Activated naive CD4-positive, alpha-beta T cell treated with anti-CD3 and anti-CD28 coated beads for 36 hours (primary cell): ENCODE data around the gene CDHR3. TPM values are rescaled to one million over a fixed set of nuclear protein-coding genes. Genes with fewer than 3 reads are reported as not detected.
"Not testable (repeated sequence)": the region's sequence is repeated elsewhere in the genome, so short reads cannot be mapped to it uniquely, and the experiment has no call there.

Experiments
- CTCF ChIA-PET: fragments of 350-600 bp; sonication (Branson Sonifier 250); formaldehyde crosslinking; loops from one replicate; lab custom pipeline; 2021; ENCODE audit warnings: antibody characterized with exemption; lab: Charles Lee
- DNase-seq: peaks from one replicate; pipeline ENCODE4 v3.0.0-alpha.2; 2020
- H3K27ac Mint-ChIP-seq: one replicate; pipeline ENCODE4 v1.8.0; 2021; ENCODE audit warnings: mild to moderate bottlenecking, mixed read lengths
- H3K27me3 Mint-ChIP-seq: one replicate; pipeline ENCODE4 v1.8.0; 2021; ENCODE audit warnings: low read depth, mixed read lengths
- H3K36me3 Mint-ChIP-seq: one replicate; pipeline ENCODE4 v1.8.0; 2021; ENCODE audit warnings: low read depth, mixed read lengths
- H3K4me1 Mint-ChIP-seq: one replicate; pipeline ENCODE4 v1.8.0; 2021; ENCODE audit warnings: low read depth, mixed read lengths
- H3K4me3 Mint-ChIP-seq: one replicate; pipeline ENCODE4 v1.8.0; 2021; ENCODE audit warnings: mild to moderate bottlenecking, moderate library complexity, mixed read lengths
- H3K9me3 Mint-ChIP-seq: one replicate; pipeline ENCODE4 v1.8.0; 2021; ENCODE audit warnings: mixed read lengths
- intact Hi-C: fragments of 100-400 bp; cut with micrococcal nuclease; formaldehyde crosslinking; loops from one replicate; pipeline ENCODE4 v1.15.1; 2023
- total RNA-seq, 2 experiments: library from RNA; stranded (reverse); gene quantifications; one replicate each; pipeline ENCODE4 v1.2.3, GENCODE V29; 2021

CDHR3 gene
- total RNA-seq, 2 experiments from 2014 or later, result 0.52 to 0.93 TPM

GRCh38 chr7:106007796-106008195 lies 44.7 kb downstream of the CDHR3 start:
- Mint-ChIP-seq H3K4me1 (peaks cover 20% of the 10 kb centered on the region), H3K9me3 (peaks cover 21% of the 10 kb centered on the region)
- CTCF ChIA-PET, result interaction anchor here (0.8 to 3.4 kb wide), 4 partner anchors 13 to 248 kb away, joined by 3 to 36 read pairs (median 4); no protein-coding TSS in a partner anchor
- H3K36me3 Mint-ChIP-seq, H3K4me3 Mint-ChIP-seq, H3K27ac Mint-ChIP-seq, H3K27me3 Mint-ChIP-seq, DNase-seq: not testable (repeated sequence)
- intact Hi-C loops, result loop anchor here (2.0 to 5.0 kb wide), 2 partner anchors 73 to 330 kb away; no protein-coding TSS in a partner anchor

- Mint-ChIP-seq H3K4me1 (peaks cover 22% of the 10 kb centered on the region), H3K36me3 (peaks cover 8% of the 10 kb centered on the region), H3K27me3 (no peaks in the 10 kb centered on the region), H3K9me3 (peaks cover 21% of the 10 kb centered on the region), H3K4me3 (no peak overlapping the region), H3K27ac (no peak overlapping the region)
- peak; percentile 89 for DNase-seq
- CTCF ChIA-PET, result interaction anchor here (0.6 to 4.9 kb wide), 13 partner anchors 11 to 353 kb away, joined by 3 to 26 read pairs (median 4); no protein-coding TSS in a partner anchor
- intact Hi-C loops, result loop anchor here (1.0 to 5.0 kb wide), 11 partner anchors 13 to 357 kb away; partner anchors contain the start of gene ATXN7L1
Observed at GRCh38 chr7:106009503-106010226, 46.6 kb downstream of the CDHR3 start.

- H3K9me3 Mint-ChIP-seq, result peaks cover 21% of the 10 kb centered on the region
- H3K4me1 Mint-ChIP-seq, result peaks cover 27% of the 10 kb centered on the region
- intact Hi-C loops, result no loop called here
- H3K27ac Mint-ChIP-seq, result no peak overlapping the region
- CTCF ChIA-PET, result interaction anchor here (0.6 to 4.9 kb wide), 14 partner anchors 11 to 354 kb away, joined by 3 to 26 read pairs (median 4); no protein-coding TSS in a partner anchor
- H3K27me3 Mint-ChIP-seq, result no peaks in the 10 kb centered on the region
- H3K36me3 Mint-ChIP-seq, result peaks cover 8% of the 10 kb centered on the region
- H3K4me3 Mint-ChIP-seq, result no peak overlapping the region
- no peak for DNase-seq
Observed at GRCh38 chr7:106010331-106010730, 47.3 kb downstream of the CDHR3 start.

GRCh38 chr7:106010866-106011265 lies 47.8 kb downstream of the CDHR3 start:
- H3K4me1 Mint-ChIP-seq, result peaks cover 32% of the 10 kb centered on the region
- no peak overlapping the region for H3K27ac Mint-ChIP-seq
- CTCF ChIA-PET, result interaction anchor here (0.6 to 4.9 kb wide), 9 partner anchors 10 to 354 kb away, joined by 3 to 26 read pairs (median 5); no protein-coding TSS in a partner anchor
- H3K36me3 Mint-ChIP-seq, result peaks cover 8% of the 10 kb centered on the region
- intact Hi-C loops, result no loop called here
- H3K27me3 Mint-ChIP-seq, result no peaks in the 10 kb centered on the region
- DNase-seq, result no peak
- no peak overlapping the region for H3K4me3 Mint-ChIP-seq
- H3K9me3 Mint-ChIP-seq, result peaks cover 18% of the 10 kb centered on the region

GRCh38 chr7:106012184-106012583 lies 49.1 kb downstream of the CDHR3 start:
- peaks cover 15% of the 10 kb centered on the region for H3K9me3 Mint-ChIP-seq
- no peak overlapping the region for H3K27ac Mint-ChIP-seq
- H3K4me3 Mint-ChIP-seq, result no peak overlapping the region
- no peaks in the 10 kb centered on the region for H3K27me3 Mint-ChIP-seq
- peaks cover 39% of the 10 kb centered on the region for H3K4me1 Mint-ChIP-seq
- peaks cover 5% of the 10 kb centered on the region for H3K36me3 Mint-ChIP-seq
- CTCF ChIA-PET, result interaction anchor here (1.4 to 4.9 kb wide), 3 partner anchors 30 to 252 kb away, joined by 3 to 26 read pairs (median 15); no protein-coding TSS in a partner anchor
- intact Hi-C loops, result no loop called here
- DNase-seq, result no peak

GRCh38 chr7:106012935-106013439 lies 49.9 kb downstream of the CDHR3 start:
- Mint-ChIP-seq H3K36me3 (no peaks in the 10 kb centered on the region), H3K27ac (no peak overlapping the region), H3K9me3 (peaks cover 7% of the 10 kb centered on the region), H3K4me1 (peaks cover 43% of the 10 kb centered on the region), H3K27me3 (no peaks in the 10 kb centered on the region), H3K4me3 (no peak overlapping the region)
- intact Hi-C loops, result no loop called here
- CTCF ChIA-PET, result interaction anchor here (0.8 to 4.9 kb wide), 5 partner anchors 30 to 259 kb away, joined by 3 to 26 read pairs (median 3); no protein-coding TSS in a partner anchor
- no peak for DNase-seq

- CTCF ChIA-PET, result interaction anchor here (0.7 to 1.9 kb wide), 5 partner anchors 21 to 359 kb away, joined by 3 to 7 read pairs (median 3); no protein-coding TSS in a partner anchor
- intact Hi-C loops, result no loop called here
- Mint-ChIP-seq H3K27ac (no peak overlapping the region), H3K27me3 (no peaks in the 10 kb centered on the region), H3K4me1 (peaks cover 47% of the 10 kb centered on the region), H3K4me3 (no peak overlapping the region), H3K9me3 (no peaks in the 10 kb centered on the region), H3K36me3 (no peaks in the 10 kb centered on the region)
- DNase-seq, result no peak
Observed at GRCh38 chr7:106015381-106016218, 52.5 kb downstream of the CDHR3 start.

- no peaks in the 10 kb centered on the region for H3K27me3 Mint-ChIP-seq
- H3K9me3 Mint-ChIP-seq, result no peaks in the 10 kb centered on the region
- no peak for DNase-seq
- CTCF ChIA-PET, result interaction anchor here (0.7 to 1.9 kb wide), 3 partner anchors 20 to 82 kb away, joined by 3 to 7 read pairs (median 4); no protein-coding TSS in a partner anchor
- no peaks in the 10 kb centered on the region for H3K36me3 Mint-ChIP-seq
- intact Hi-C loops, result no loop called here
- no peak overlapping the region for H3K4me3 Mint-ChIP-seq
- no peak overlapping the region for H3K27ac Mint-ChIP-seq
- H3K4me1 Mint-ChIP-seq, result peaks cover 55% of the 10 kb centered on the region
Observed at GRCh38 chr7:106016331-106016730, 53.3 kb downstream of the CDHR3 start.

GRCh38 chr7:106017657-106018056 lies 54.6 kb downstream of the CDHR3 start:
- no peaks in the 10 kb centered on the region for H3K36me3 Mint-ChIP-seq
- no peaks in the 10 kb centered on the region for H3K9me3 Mint-ChIP-seq
- CTCF ChIA-PET, result no interaction called here
- intact Hi-C loops, result no loop called here
- no peak overlapping the region for H3K4me3 Mint-ChIP-seq
- H3K27me3 Mint-ChIP-seq, result no peaks in the 10 kb centered on the region
- H3K4me1 Mint-ChIP-seq, result peaks cover 60% of the 10 kb centered on the region
- DNase-seq, result no peak
- no peak overlapping the region for H3K27ac Mint-ChIP-seq

- CTCF ChIA-PET, result interaction anchor here (1.3 to 2.9 kb wide), 3 partner anchors 23 to 258 kb away, joined by 3 to 12 read pairs (median 5); no protein-coding TSS in a partner anchor
- no peaks in the 10 kb centered on the region for H3K36me3 Mint-ChIP-seq
- no peaks in the 10 kb centered on the region for H3K27me3 Mint-ChIP-seq
Observed at GRCh38 chr7:106018566-106019469, 55.8 kb downstream of the CDHR3 start.

GRCh38 chr7:106019470-106019820 lies 56.4 kb downstream of the CDHR3 start:
- DNase-seq, result no peak
- no peak overlapping the region for H3K4me3 Mint-ChIP-seq
- no peaks in the 10 kb centered on the region for H3K9me3 Mint-ChIP-seq
- intact Hi-C loops, result no loop called here
- no peaks in the 10 kb centered on the region for H3K36me3 Mint-ChIP-seq
- peaks cover 77% of the 10 kb centered on the region for H3K4me1 Mint-ChIP-seq
- H3K27ac Mint-ChIP-seq, result no peak overlapping the region
- H3K27me3 Mint-ChIP-seq, result no peaks in the 10 kb centered on the region
- CTCF ChIA-PET, result interaction anchor here (1.3 to 2.9 kb wide), 4 partner anchors 9 to 259 kb away, joined by 3 to 12 read pairs (median 6); no protein-coding TSS in a partner anchor

More at GRCh38 chr7:106018566-106019469, 55.8 kb downstream of the CDHR3 start:
- Mint-ChIP-seq H3K27ac (no peak overlapping the region), H3K4me1 (peaks cover 71% of the 10 kb centered on the region), H3K4me3 (no peak overlapping the region), H3K9me3 (no peaks in the 10 kb centered on the region)
- intact Hi-C loops, result no loop called here
- DNase-seq, result no peak
